Renal cortical epithelial cell (primary cell): ENCODE data around the gene PPFIA2. TPM values are rescaled to one million over a fixed set of nuclear protein-coding genes. Genes with fewer than 3 reads are reported as not detected.

Experiments
- DNase-seq: peaks from one replicate; pipeline ENCODE4 v3.0.0-alpha.2; 2011; ENCODE audit warnings: low read depth
- total RNA-seq: library from RNA; depleted of rRNA; stranded (reverse); fragments of >200 nt; gene quantifications from 2 replicates; pipeline ENCODE4 v1.2.3, GENCODE V29; 2014

Gene PPFIA2
- total RNA-seq, 1 donor from 2014 or later = 6.2 TPM

DNA sequence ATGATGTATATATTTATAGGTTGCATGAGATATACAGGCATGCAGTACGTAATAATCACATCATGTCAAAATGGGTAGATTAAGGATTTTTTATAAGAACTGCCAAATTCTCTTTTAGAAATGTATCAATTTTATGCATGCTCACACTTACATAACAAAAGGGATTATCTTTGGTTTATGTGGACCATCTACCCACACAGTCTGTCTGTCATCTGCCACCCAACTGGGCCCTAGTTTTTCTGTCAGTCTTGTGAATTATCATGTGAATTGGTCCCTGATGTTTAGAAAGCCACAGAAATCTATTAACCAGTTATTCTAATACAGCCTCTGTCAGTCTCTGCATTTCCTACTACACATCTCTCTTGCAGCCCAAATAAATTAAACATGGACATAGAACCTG, 547.8 kb downstream of the PPFIA2 start:
- no peak for DNase-seq

DNA sequence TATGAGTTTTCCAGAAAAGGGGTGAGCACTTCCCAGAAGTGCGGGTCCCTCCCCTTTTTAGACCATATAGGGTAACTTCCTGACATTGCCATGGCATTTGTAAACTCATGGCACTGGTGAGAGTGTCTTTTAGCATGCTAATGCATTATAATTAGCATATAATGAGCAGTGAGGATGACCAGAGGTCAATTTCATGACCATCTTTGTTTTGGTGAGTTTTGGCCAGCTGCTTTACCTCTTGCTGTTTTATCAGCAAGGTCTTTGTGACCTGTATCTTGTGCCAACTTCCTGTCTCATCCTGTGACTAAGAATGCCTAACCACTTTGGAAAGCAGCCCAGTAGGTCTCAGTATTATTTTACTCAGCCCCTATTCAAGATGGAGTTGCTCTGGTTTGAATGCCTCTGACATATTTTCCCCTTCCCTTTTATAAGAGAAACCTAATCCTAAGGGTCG, 549.4 kb downstream of the PPFIA2 start:
- DNase-seq = peak; percentile 76

GRCh38 chr12:81209012-81209411, 550.1 kb downstream of the PPFIA2 start:
- no peak for DNase-seq

DNA sequence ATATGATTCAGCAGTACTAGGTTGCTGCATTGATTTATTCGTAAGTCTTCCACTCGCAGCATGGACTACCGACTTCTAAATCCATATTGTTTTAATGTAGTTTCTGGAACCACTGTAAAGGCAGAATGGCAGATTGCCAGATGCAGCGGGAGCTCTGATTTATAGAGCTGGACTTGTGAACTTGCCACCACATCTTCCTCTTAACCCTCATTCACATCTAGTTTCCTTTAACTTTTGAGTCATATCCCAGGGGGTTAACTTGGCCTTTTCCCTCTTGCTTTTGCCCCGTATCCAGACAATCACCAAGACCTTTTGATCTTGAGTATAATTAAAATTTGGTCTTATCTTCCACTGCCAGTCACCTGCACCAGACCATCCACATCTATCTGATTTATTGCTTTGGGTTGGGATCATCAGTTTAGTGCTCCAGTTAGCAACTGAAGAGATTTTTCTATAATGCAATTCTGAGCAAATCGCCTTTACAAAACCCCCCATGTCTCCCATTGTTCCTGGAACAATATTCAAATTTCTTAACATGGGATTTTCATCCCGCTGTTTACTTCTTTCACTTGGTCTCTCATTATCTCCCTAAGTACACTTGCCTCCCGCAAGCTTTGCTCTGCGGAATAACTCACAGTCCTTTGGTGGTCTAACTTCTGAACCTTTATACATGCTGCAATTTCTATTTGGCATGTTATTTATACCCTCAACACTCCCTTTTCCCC, 550.8 kb downstream of the PPFIA2 start:
- no peak for DNase-seq
